ENCODE measurements around the gene KDELR3.

DNA sequence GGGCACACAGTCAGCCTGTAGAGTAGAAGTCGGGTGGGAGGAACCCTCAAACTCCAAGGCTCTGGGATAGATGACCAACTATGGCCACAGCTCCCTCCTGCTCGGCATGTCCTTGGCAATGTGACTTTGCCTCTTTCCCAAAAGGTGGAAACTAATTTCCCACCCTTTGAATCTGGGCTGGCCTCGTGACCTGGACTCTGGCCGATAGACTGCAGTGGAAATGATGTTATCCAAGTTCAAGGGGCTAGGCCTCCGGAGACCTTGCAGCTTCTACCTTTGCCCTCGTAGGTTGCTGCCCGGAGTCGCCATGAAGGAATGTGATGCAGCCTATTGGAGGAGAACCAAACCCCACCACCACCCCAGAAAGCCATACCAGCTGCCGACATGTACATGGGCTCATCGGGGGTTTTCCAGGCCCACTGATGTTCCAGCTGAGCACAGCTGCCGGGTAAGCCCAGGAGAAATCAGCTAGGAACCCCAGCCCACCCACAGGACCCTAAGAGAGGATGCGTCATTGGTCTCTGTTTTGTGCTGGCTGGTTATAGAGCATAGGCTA is 43.3 kb upstream of the KDELR3 start:
- TF ChIP-seq POLR2A (IDR thresholded peaks at IDR 0.05; ENCODE audit: extremely low read depth, insufficient read length): no peak
- TF ChIP-seq, protein P1, sequence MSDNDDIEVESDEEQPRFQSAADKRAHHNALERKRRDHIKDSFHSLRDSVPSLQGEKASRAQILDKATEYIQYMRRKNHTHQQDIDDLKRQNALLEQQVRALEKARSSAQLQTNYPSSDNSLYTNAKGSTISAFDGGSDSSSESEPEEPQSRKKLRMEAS (IDR thresholded peaks at IDR 0.05; ENCODE audit: low read depth, low read length): no peak
